Mesothelial cell of epicardium (in vitro differentiated cells): ENCODE measurements around the gene MYL10. TPM values are rescaled to one million over a fixed set of nuclear protein-coding genes. Genes with fewer than 3 reads are reported as not detected.

ENCODE experiments used
- DNase-seq, 2 experiments: peaks; one replicate each; pipeline ENCODE4 v3.0.0; 2021; ENCODE audit warnings: low spot score in 2 of 2; ENCODE audit not compliant: unreplicated experiment in 2 of 2
- H3K27ac Mint-ChIP-seq: 2 replicates; pipeline ENCODE4 v1.8.0; 2021; ENCODE audit warnings: mixed read lengths
- H3K27me3 Mint-ChIP-seq: 2 replicates; pipeline ENCODE4 v1.8.0; 2021; ENCODE audit warnings: low read depth, mixed read lengths
- H3K36me3 Mint-ChIP-seq: 2 replicates; pipeline ENCODE4 v1.8.0; 2021; ENCODE audit warnings: mixed read lengths
- H3K4me1 Mint-ChIP-seq: 2 replicates; pipeline ENCODE4 v1.8.0; 2021; ENCODE audit warnings: mixed read lengths
- H3K4me3 Mint-ChIP-seq: 2 replicates; pipeline ENCODE4 v1.8.0; 2021; ENCODE audit warnings: mild to moderate bottlenecking, moderate library complexity, mixed read lengths
- H3K9me3 Mint-ChIP-seq: 2 replicates; pipeline ENCODE4 v1.8.0; 2021; ENCODE audit warnings: mixed read lengths
- CTCF ChIP-seq: fragments of 200-600 bp; sonication (generic); IDR thresholded peaks from one replicate; pipeline ENCODE4 v1.5.0; 2021; ENCODE audit warnings: antibody characterized with exemption; ENCODE audit not compliant: unreplicated experiment
- total RNA-seq: library from RNA; stranded (reverse); gene quantifications from 3 replicates; pipeline ENCODE4 v1.2.1, GENCODE V29; 2021

MYL10 gene
- total RNA-seq, 1 donor from 2014 or later = not detected

- H3K27me3 Mint-ChIP-seq = peaks cover 53% of the 10 kb centered on the region
- no peak overlapping the region for H3K27ac Mint-ChIP-seq
- DNase-seq = no peak
- H3K36me3 Mint-ChIP-seq = no peaks in the 10 kb centered on the region
- no peak overlapping the region for H3K4me3 Mint-ChIP-seq
- no peak for TF ChIP-seq CTCF
- no peaks in the 10 kb centered on the region for H3K9me3 Mint-ChIP-seq
- peaks cover 15% of the 10 kb centered on the region for H3K4me1 Mint-ChIP-seq
Measured at GRCh38 chr7:101594790-101595189, 34.3 kb downstream of the MYL10 start.

- Mint-ChIP-seq H3K4me1 (peaks cover 26% of the 10 kb centered on the region), H3K4me3 (no peak overlapping the region), H3K27me3 (peaks cover 52% of the 10 kb centered on the region), H3K36me3 (no peaks in the 10 kb centered on the region), H3K9me3 (no peaks in the 10 kb centered on the region), H3K27ac (no peak overlapping the region)
- DNase-seq = peak in 1 of 2 experiments; percentile 22
- TF ChIP-seq CTCF = no peak
Measured at GRCh38 chr7:101593556-101593955, 35.5 kb downstream of the MYL10 start.

- Mint-ChIP-seq H3K9me3 (no peaks in the 10 kb centered on the region), H3K27me3 (peaks cover 57% of the 10 kb centered on the region), H3K27ac (no peak overlapping the region), H3K4me1 (peaks cover 45% of the 10 kb centered on the region), H3K36me3 (no peaks in the 10 kb centered on the region), H3K4me3 (no peak overlapping the region)
- DNase-seq = no peak
- TF ChIP-seq CTCF = no peak
Measured at GRCh38 chr7:101591504-101591903, 37.6 kb downstream of the MYL10 start.

- Mint-ChIP-seq H3K36me3 (no peaks in the 10 kb centered on the region), H3K9me3 (no peaks in the 10 kb centered on the region), H3K27me3 (peaks cover 53% of the 10 kb centered on the region), H3K27ac (no peak overlapping the region), H3K4me1 (peaks cover 51% of the 10 kb centered on the region), H3K4me3 (no peak overlapping the region)
- DNase-seq = peak in 1 of 2 experiments; percentile 36
- no peak for TF ChIP-seq CTCF
Measured at GRCh38 chr7:101590663-101591435, 38.2 kb downstream of the MYL10 start.

GRCh38 chr7:101589976-101590662, 39.0 kb downstream of the MYL10 start:
- peak in 1 of 2 experiments; percentile 77 for DNase-seq

More at GRCh38 chr7:101589976-101590662, 39.0 kb downstream of the MYL10 start:
- H3K27ac Mint-ChIP-seq = peak overlapping the region; percentile 34
- H3K9me3 Mint-ChIP-seq = no peaks in the 10 kb centered on the region
- TF ChIP-seq CTCF = no peak
- H3K4me1 Mint-ChIP-seq = peaks cover 51% of the 10 kb centered on the region
- H3K4me3 Mint-ChIP-seq = no peak overlapping the region
- H3K27me3 Mint-ChIP-seq = peaks cover 47% of the 10 kb centered on the region
- no peaks in the 10 kb centered on the region for H3K36me3 Mint-ChIP-seq
